Transverse colon (tissue), 4 donors: ENCODE results near the gene ROBO1.

Experiments used
- EP300 ChIP-seq: sonication (generic); formaldehyde crosslinking; IDR thresholded peaks from one replicate; pipeline ENCODE4 v1.6.1; 2017; ENCODE audit warnings: antibody characterized with exemption, low read depth
- POLR2A ChIP-seq: fragments of 450-650 bp; IDR thresholded peaks from one replicate; pipeline ENCODE4 v1.6.1; 2016; ENCODE audit warnings: antibody characterized with exemption, mild to moderate bottlenecking, moderate library complexity
- POLR2AphosphoS5 ChIP-seq, 3 donors: sonication (generic); formaldehyde crosslinking; IDR thresholded peaks; one replicate each; pipeline ENCODE4 v1.6.1; 2016; ENCODE audit warnings: antibody characterized with exemption in 3 of 3
- TF ChIP-seq, protein P1 (sequence below), 5 experiments: fragments of 200-600 bp in 3 of 5; fragments of 450-650 bp in 2 of 5; sonication (generic) in 3 of 5; IDR thresholded peaks; 1 replicate in 2 of 5; 2 replicates in 3 of 5; pipeline ENCODE4 v1.5.1; 2016 to 2017; ENCODE audit warnings: antibody characterized with exemption in 5 of 5, inconsistent platforms in 3 of 5, mild to moderate bottlenecking in 2 of 5, moderate library complexity in 1 of 5

DNA sequence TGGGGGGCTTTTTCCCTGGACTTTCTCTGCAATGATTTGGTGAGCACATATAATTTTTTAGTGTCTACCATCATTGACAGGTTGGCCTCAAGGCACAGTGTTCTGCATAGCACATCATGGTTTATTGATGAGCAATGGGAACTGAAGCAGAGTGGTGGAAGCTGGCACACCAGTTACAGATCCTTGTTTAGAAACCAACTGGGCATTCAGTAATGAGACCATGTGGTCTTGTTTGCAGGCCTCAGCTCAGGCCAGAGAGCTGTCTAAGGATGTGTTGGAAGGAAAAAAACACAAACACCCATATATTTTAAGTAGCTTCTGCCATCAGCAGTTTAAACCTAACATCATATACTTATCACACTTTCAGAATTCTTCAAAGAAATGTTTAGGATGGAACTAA, 610.6 kb downstream of the ROBO1 start:
- TF ChIP-seq, protein P1, sequence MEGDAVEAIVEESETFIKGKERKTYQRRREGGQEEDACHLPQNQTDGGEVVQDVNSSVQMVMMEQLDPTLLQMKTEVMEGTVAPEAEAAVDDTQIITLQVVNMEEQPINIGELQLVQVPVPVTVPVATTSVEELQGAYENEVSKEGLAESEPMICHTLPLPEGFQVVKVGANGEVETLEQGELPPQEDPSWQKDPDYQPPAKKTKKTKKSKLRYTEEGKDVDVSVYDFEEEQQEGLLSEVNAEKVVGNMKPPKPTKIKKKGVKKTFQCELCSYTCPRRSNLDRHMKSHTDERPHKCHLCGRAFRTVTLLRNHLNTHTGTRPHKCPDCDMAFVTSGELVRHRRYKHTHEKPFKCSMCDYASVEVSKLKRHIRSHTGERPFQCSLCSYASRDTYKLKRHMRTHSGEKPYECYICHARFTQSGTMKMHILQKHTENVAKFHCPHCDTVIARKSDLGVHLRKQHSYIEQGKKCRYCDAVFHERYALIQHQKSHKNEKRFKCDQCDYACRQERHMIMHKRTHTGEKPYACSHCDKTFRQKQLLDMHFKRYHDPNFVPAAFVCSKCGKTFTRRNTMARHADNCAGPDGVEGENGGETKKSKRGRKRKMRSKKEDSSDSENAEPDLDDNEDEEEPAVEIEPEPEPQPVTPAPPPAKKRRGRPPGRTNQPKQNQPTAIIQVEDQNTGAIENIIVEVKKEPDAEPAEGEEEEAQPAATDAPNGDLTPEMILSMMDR (IDR thresholded peaks at IDR 0.05), result no peak
- TF ChIP-seq POLR2A (no peak), POLR2AphosphoS5 (IDR thresholded peaks at IDR 0.05) (no peak), EP300 (no peak)
